RKO (cell line): ENCODE measurements around the gene TBC1D10A.

ENCODE experiments used
- DNase-seq: peaks from one replicate; pipeline ENCODE4 v3.0.0-alpha.2; 2016; ENCODE audit warnings: low spot score

TBC1D10A gene

DNA sequence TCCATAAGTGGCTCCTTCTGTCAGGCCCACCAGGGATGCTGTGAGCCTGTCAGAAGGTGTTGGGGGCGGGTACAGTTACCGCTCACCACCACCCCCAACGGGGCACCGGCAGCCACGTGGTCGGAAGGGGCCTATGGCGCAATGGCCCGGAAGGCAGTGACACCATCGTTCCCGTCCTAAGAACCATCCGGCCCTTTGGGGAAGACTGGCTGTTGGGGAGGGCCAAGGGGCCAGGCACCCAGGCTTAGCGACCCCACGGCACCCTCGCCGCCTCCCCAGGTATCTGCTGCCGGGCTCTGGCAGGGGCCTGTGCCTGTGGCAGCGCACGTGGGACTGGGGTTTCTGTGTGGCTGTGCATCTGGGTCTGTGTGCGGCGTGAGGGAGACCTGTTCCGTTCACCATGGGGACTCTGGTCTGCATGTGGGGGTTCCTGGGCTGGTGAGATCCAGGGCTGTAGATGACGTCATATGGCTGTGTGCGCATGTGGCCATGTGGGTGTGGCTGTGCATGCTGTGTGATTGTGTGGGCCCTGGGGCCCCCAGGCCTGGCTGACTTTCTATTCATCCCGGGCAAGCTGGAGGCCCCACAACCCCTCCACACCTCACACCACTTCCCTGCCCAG is 60.8 kb downstream of the TBC1D10A start:
- DNase-seq: no peak

DNA sequence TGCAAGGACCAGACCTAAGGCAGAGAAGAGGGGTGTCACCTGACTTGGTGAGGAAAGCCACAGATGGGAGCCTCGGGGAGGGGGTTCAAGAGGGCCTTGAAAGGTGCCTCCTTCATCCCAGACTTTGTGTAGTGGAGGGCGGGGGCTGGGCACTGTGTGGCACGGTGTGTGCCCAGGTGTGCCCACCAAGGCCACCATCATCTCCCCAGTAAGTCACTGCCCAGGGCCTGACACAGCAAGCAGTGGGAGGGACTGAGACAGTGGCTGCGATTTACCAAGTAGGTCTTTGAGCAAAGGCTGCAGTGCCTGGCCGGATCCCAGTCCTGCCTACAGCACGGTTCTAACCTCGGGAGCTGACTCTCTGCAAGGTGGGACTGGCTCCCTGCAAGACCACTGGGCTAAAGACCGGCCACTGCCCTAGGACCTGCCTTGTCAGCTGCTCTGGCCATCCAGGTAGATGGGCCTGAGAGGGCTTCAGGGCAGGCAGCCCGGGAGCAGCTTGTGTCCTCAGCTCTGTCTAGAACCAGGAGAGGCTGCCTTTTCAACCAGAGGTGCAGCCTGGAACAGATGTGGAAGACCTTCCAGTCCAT is 61.5 kb downstream of the TBC1D10A start:
- no peak for DNase-seq

DNA sequence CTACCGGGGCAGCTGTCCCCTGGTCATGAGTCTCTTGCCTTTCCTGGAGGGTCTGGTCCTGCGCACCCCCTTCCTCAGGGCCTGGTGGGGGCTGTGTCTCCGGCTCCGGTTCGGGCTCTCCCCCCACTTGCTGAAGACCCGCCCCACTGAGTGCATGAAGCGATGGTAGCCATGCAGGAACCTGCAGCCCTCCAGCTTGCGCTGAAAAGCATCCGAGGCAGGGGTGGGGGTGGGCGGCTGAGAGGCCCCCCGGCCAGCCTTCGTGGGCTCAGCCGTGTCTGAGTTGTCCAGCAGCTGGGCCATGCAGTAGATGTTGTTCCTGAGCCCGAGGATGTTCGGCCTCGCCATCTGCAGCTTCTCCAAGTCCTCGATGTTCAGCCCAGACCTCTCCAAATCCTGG is 62.9 kb downstream of the TBC1D10A start:
- DNase-seq: no peak

DNA sequence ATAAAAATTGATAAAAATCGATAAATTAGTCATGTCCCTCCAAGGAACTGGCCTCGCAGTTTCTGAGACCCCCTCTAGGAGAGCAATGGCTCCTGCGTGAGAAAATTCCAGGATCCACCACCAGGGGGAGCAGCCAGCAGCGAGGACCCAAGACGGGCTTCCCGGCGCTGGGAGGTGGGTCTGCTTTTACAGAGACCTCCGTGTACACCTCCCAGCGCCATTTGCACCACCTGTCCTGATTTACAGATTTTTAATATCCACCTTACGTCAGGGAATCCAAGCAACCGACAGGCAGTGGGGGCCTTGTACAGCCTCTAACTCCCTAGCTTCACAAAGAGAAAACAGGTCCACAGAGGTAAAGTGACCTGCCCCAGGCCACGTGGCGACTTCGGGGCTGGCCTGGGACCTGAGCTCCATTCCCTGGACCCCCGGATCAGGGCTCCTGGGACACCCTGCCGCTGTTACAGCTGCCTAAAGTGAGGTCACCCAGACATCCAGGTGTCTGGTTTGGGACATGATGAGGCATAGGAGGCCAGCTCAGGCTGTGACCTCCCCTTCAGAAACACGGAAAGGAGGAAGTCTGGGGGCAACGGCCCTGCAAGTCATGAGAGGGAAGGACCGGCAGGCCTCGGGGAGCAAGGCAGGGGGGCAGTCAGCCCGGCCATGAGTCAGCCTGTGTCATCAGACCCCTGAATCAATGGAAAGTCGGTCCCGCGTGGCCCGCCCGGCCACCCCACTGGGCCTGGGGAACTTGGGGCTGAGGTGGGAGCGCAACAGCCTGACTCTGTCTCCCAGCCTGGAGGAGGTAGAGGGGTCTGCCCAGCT is 63.6 kb downstream of the TBC1D10A start:
- DNase-seq: peak; percentile 65

GRCh38 chr22:30262112-30262511 is 64.6 kb downstream of the TBC1D10A start:
- no peak for DNase-seq

GRCh38 chr22:30261134-30261533 is 65.6 kb downstream of the TBC1D10A start:
- DNase-seq: no peak

DNA sequence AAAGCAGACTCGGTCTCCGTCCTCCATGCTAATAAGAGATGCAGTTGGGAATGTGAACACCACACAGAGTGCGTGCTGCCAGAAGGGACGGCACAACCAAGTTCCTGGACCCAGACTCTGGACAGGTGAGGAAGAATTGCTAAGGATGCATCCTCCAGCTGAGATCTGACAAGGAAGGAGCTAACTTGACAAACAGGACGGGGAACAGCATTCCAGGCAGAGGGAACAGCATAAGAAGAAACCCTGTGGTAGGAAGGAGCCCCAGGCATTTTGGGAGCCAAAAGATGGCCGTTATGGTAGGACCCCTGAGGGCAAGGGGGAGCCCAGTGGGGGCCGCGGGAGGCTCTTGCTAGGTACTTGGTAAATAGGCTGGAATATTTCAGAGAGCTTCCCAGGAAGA is 66.1 kb downstream of the TBC1D10A start:
- no peak for DNase-seq

DNA sequence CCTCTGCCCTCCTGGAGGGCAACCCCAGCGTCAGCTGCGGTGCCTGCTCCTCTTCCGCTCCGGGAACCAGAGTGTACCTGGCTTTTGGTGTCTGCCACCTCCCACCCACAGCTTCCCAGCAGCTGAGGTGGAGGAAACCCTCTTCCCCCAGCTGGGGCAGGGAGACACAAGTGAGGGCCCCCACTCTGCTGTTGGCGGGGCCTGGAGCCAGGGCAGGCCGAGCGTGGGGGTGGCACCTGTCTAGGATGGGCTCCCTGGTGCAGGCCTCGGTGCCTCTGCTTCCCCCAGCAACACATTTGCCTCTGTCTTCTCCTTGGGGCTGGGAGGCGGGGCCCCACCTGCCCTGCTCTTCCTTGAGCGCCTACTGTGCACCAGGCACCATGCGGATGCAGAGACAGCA is 66.5 kb downstream of the TBC1D10A start:
- no peak for DNase-seq

GRCh38 chr22:30254314-30254713 is 72.4 kb downstream of the TBC1D10A start:
- peak; percentile 30 for DNase-seq

GRCh38 chr22:30253205-30253852 is 73.4 kb downstream of the TBC1D10A start:
- peak; percentile 37 for DNase-seq

- DNase-seq: peak; percentile 21
Observed at GRCh38 chr22:30252411-30253204, 74.1 kb downstream of the TBC1D10A start.

DNA sequence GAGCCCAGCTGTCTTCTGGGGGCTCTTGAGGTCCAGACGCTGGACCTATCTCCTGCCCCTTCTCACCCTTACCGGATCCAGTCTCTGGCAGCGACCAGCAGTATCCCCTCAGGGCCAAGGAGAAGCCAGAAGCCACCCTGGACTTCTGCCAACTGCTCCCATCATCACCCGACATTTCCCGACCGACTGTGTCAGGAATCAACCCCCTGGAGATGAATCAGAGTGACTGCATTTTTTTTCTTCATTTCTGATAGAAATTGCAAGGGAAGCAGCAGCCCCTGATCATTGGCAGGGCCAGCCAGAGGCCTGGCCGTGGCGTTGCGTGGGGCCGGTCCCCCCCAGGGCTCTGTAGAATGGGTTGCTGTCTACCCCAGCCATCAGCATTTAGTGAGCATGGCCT is 75.0 kb downstream of the TBC1D10A start:
- DNase-seq: peak; percentile 84

- peak; percentile 85 for DNase-seq
Observed at GRCh38 chr22:30250661-30251267, 76.0 kb downstream of the TBC1D10A start.

DNA sequence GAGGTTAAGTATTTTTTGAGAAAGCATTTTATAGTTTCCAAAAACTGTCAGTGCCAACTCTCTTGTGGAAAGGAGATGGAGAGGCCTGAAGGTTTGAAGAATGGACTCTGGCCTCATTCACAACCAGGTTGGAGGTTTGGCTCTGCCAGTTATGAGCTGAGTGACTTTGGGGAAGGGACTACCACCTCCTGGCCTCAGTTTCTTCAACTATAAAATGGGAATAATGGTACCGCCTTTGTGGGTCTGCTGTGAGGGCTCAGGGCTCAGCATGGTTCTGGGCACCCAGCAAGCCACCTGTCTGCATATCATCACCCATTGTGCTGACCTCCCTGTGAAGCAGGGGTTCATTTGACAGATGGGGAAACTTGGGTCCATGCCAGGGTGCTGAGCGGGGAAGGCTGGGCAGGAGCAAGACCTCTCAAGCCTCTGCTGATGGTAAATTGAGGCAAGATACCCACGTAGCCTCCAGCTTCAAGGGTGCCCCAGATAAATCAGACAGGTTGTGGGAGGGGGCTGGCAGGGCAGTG is 76.6 kb downstream of the TBC1D10A start:
- no peak for DNase-seq

- peak; percentile 65 for DNase-seq
Observed at GRCh38 chr22:30249049-30250038, 77.4 kb downstream of the TBC1D10A start.

GRCh38 chr22:30248484-30248883 is 78.3 kb downstream of the TBC1D10A start:
- peak; percentile 59 for DNase-seq

DNA sequence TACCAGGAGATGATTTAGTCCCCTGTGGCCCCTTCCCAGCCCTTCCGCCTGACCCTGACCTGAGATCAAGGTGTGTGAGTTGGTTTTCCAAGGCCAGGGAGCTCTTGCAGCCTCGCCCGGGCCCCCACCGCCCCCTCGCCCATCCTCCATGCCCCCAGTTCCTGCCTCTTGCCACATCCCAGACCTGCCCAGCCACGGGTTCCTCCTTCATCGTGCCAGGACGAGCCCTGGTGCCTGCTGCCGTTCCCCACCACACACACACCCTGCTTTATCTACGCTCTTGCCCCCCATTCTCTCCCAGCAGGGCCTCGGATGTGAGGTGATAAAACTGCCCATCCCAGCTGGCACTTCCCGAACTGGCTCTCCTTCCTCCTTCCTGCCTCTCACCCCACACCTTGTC is 78.8 kb downstream of the TBC1D10A start:
- DNase-seq: peak; percentile 71

DNA sequence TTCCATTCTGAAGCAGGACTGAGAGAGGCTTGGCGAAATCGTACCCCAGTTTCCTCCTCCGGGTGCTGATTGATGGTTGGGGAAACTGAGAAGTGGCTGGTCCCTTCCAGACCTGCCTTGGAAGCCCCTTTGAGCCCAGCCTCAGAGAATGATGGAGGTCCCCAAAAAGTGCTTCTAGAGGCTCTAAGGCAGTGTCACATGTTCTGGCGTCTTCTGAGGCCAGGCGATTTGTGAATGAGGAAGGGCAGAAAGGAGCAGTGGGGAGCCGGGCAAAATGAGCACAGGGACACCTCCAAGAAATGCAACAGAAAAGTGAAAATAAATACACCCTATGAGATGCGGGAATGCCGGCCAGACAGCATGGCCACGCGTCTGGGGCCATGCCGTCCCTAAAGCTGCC is 79.2 kb downstream of the TBC1D10A start:
- DNase-seq: peak; percentile 80

- DNase-seq: peak; percentile 90
Observed at GRCh38 chr22:30246814-30247376, 79.8 kb downstream of the TBC1D10A start.
